GM19455 (cell line): ENCODE data around the gene CDH22.

Experiments used
- ATAC-seq: cut with Tn5 transposase; IDR thresholded peaks from one replicate; pipeline ENCODE4 v1.9.1; 2021; ENCODE audit not compliant: unreplicated experiment

The CDH22 gene

GRCh38 chr20:46127396-46128010 lies 180.8 kb downstream of the CDH22 start:
- no peak for ATAC-seq

GRCh38 chr20:46126440-46127056 lies 181.8 kb downstream of the CDH22 start:
- no peak for ATAC-seq
